OCI-LY1 (cell line): ENCODE data around the gene ADAT3.
"Not testable (repeated sequence)": the region's sequence is repeated elsewhere in the genome, so short reads cannot be mapped to it uniquely, and the experiment has no call there.

Experiments
- EZH2 ChIP-seq: fragments of 200-600 bp; sonication (generic), shearing (Covaris generic); IDR thresholded peaks from 2 replicates; pipeline ENCODE4 v1.8.0; 2017; ENCODE audit warnings: borderline replicate concordance, mixed run types, mild to moderate bottlenecking, antibody characterized with exemption, low read length, moderate library complexity, mixed read lengths
- TF ChIP-seq, protein P1 (sequence below): fragments of 200-600 bp; sonication (generic), shearing (Covaris generic); IDR thresholded peaks from 2 replicates; pipeline ENCODE4 v1.5.1; 2017; ENCODE audit warnings: mild to moderate bottlenecking, antibody characterized with exemption, low read length, moderate library complexity, mixed read lengths

DNA sequence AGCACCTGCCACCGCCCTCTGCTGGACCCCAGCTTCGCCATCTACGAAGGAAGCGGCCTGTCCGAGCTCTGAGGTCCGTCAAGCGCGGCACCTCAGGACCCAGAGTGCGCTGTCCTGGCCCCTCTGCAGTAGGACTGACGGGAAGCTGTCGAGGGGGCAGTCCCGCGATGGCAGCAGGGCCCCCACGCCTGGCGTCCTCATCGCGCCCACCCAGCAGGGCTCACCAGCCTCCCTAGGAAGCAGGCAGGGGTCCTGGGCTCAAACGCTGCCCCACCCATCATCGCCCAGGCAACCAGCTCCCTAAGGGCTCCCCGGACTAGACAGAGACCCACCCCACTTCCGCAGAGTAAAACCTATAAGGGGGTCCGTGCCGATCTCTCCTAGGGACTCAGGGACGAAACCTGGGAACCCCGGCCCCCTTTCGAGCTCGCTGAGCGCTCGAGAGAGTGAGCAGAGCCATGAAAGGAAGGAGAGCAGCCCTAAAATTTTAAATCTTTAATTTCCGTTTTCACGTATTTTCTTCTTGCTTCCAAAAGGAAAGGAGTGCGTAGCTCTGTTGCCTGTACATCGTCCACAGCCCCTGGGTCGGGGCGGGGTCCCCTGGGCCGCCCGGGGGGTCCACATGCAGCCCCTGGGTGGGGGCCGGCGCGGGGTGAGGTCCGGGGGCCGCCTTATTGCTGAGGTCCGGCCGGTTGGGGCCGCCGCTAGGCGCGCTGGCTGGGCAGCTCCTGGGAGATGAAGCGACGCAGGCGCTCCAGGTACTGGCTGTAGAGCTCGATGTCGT is 28.5 kb upstream of the ADAT3 start:
- TF ChIP-seq, protein P1, sequence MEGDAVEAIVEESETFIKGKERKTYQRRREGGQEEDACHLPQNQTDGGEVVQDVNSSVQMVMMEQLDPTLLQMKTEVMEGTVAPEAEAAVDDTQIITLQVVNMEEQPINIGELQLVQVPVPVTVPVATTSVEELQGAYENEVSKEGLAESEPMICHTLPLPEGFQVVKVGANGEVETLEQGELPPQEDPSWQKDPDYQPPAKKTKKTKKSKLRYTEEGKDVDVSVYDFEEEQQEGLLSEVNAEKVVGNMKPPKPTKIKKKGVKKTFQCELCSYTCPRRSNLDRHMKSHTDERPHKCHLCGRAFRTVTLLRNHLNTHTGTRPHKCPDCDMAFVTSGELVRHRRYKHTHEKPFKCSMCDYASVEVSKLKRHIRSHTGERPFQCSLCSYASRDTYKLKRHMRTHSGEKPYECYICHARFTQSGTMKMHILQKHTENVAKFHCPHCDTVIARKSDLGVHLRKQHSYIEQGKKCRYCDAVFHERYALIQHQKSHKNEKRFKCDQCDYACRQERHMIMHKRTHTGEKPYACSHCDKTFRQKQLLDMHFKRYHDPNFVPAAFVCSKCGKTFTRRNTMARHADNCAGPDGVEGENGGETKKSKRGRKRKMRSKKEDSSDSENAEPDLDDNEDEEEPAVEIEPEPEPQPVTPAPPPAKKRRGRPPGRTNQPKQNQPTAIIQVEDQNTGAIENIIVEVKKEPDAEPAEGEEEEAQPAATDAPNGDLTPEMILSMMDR, result not testable (repeated sequence)
- not testable (repeated sequence) for TF ChIP-seq EZH2
